ENCODE results near the gene HERC6. TPM values are rescaled to one million over a fixed set of nuclear protein-coding genes. Genes with fewer than 3 reads are reported as not detected.
A peak's percentile ranks its signal among the peaks of the same experiment; 100 is the strongest.
"Not testable (repeated sequence)": the region's sequence is repeated elsewhere in the genome, so short reads cannot be mapped to it uniquely, and the experiment has no call there.

Gene HERC6
- total RNA-seq, 1 experiment from 2014 or later = 1.2 TPM

DNA sequence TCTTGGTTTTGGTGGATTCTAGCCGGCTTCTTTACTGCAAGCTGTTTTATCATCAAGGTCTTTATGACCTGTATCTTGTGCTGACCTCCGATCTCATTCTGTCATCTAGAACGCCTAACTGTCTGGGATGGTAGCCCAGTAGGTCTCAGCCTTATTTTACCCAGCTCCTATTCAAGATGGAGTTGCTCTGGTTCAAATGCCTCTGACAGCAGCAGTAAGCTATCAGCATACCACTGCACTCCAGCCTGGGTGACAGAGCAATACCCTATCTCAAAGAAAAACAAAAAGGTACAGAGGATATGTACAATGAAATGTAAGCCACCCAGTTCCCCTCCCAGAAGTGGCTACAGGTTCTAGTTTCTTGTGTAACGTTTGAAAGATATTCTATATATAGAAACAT, 36.1 kb downstream of the HERC6 start:
- DNase-seq = no peak
- H3K9me3 ChIP-seq (replicated peaks) = no peaks in the 10 kb centered on the region
- no peaks in the 10 kb centered on the region for H3K27me3 ChIP-seq
- H3K36me3 ChIP-seq = no peaks in the 10 kb centered on the region
- no peak overlapping the region for H3K27ac ChIP-seq
- H3K4me1 ChIP-seq = no peaks in the 10 kb centered on the region
- H3K4me3 ChIP-seq = no peak overlapping the region

- DNase-seq = no peak
- Histone ChIP-seq H3K27me3 (no peaks in the 10 kb centered on the region), H3K4me3 (no peak overlapping the region), H3K4me1 (no peaks in the 10 kb centered on the region), H3K9me3 (replicated peaks) (no peaks in the 10 kb centered on the region), H3K36me3 (no peaks in the 10 kb centered on the region), H3K27ac (no peak overlapping the region)
These were observed 37.3 kb downstream of the HERC6 start for GRCh38 chr4:88415982-88416381.

GRCh38 chr4:88418411-88418810, 39.8 kb downstream of the HERC6 start:
- no peak overlapping the region for H3K4me3 ChIP-seq
- no peaks in the 10 kb centered on the region for H3K36me3 ChIP-seq
- H3K9me3 ChIP-seq (replicated peaks) = no peaks in the 10 kb centered on the region
- peak in 1 of 2 experiments; percentile 16 for DNase-seq
- H3K4me1 ChIP-seq = no peaks in the 10 kb centered on the region
- H3K27me3 ChIP-seq = no peaks in the 10 kb centered on the region
- H3K27ac ChIP-seq = no peak overlapping the region

- H3K36me3 ChIP-seq = no peaks in the 10 kb centered on the region
- no peaks in the 10 kb centered on the region for H3K9me3 ChIP-seq (replicated peaks)
- DNase-seq = no peak
- H3K4me3 ChIP-seq = no peak overlapping the region
- no peaks in the 10 kb centered on the region for H3K4me1 ChIP-seq
- no peaks in the 10 kb centered on the region for H3K27me3 ChIP-seq
- H3K27ac ChIP-seq = no peak overlapping the region
These were observed 41.2 kb downstream of the HERC6 start for GRCh38 chr4:88419874-88420273.

DNA sequence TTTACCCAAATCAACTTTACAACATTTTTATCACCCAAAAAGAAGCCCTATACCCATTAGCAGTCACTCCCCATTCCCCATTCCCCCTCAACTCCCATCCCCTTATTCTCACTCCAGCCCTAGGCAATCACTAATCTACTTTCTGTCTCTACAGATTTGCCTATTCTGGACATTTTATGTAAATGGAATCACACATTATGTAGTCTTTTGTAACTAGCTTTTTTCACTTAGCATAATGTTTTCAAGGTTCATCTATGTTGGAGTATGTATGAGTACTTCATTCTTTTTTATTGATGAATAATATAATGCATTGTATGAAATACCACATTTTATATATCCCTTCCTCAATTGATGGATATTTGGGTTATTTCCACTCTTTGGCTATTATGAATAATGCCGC, 42.2 kb downstream of the HERC6 start:
- Histone ChIP-seq H3K4me1 (no peaks in the 10 kb centered on the region), H3K36me3 (no peaks in the 10 kb centered on the region), H3K27me3 (no peaks in the 10 kb centered on the region), H3K9me3 (replicated peaks) (no peaks in the 10 kb centered on the region), H3K4me3 (no peak overlapping the region), H3K27ac (no peak overlapping the region)
- DNase-seq = no peak

- DNase-seq = no peak
- H3K9me3 ChIP-seq (replicated peaks) = no peaks in the 10 kb centered on the region
- no peak overlapping the region for H3K4me3 ChIP-seq
- no peaks in the 10 kb centered on the region for H3K36me3 ChIP-seq
- no peaks in the 10 kb centered on the region for H3K27me3 ChIP-seq
- H3K4me1 ChIP-seq = no peaks in the 10 kb centered on the region
- no peak overlapping the region for H3K27ac ChIP-seq
These were observed 43.8 kb downstream of the HERC6 start for GRCh38 chr4:88422403-88422802.

DNA sequence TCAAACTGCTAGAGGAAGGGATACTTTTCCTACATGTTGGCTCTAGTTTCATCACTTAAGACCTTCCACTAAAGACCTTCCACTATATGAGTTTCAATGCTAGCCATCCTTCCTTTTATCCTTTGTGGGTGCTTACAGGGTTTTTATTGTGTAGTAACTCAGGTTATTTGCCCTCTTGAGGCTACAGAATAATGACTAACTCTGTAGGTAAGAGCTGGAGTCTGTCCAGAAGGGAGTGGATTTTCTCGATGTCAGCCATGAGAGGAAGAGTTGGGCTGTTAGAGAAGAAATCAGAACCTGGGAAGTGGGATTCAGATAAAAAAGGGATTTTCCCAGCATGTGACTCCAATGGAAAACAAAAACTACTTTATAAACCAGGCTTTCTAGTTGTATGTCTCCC, 50.7 kb downstream of the HERC6 start:
- DNase-seq = no peak
- Histone ChIP-seq H3K4me3 (no peak overlapping the region), H3K4me1 (no peaks in the 10 kb centered on the region), H3K27ac (no peak overlapping the region), H3K36me3 (no peaks in the 10 kb centered on the region), H3K27me3 (no peaks in the 10 kb centered on the region), H3K9me3 (replicated peaks) (no peaks in the 10 kb centered on the region)

DNA sequence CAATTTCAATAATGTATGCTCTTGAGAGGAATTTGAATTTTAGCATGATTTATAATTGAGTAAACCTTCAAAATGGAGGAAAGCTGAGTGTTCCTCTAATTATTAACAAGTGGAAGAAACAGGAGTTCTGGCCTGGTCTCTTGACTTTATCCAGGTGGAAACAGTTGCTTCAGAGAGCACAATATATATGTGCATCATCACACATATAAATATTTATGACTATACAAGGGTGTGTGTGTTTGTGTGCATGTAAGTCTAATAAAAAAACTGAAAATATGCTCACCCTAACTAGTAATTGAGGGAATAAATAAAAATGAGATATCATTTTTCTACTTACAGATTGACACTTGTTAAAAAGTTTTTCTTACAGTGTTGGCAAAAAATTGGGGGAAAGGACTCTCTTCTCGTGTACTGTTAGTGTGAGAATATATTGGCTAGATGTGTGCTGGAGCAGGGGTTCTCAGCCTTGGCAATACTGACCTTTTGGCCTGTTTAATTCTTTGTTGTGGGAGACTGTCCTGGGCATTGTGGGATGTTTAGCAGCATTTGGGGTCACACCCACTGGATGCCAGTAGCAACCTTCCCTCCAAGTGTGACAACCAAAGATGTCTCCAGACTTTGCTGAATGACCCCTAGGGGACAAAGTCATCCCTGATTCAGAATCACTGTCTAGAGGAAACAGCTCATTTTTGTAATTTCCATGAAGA, 57.5 kb downstream of the HERC6 start:
- Histone ChIP-seq H3K27me3 (no peaks in the 10 kb centered on the region), H3K9me3 (replicated peaks) (no peaks in the 10 kb centered on the region), H3K4me1 (no peaks in the 10 kb centered on the region), H3K27ac (no peak overlapping the region), H3K36me3 (no peaks in the 10 kb centered on the region), H3K4me3 (no peak overlapping the region)
- no peak for DNase-seq

GRCh38 chr4:88437873-88438272, 59.2 kb downstream of the HERC6 start:
- not testable (repeated sequence) for H3K4me1 ChIP-seq; H3K27me3 ChIP-seq; DNase-seq; H3K36me3 ChIP-seq; H3K27ac ChIP-seq; H3K4me3 ChIP-seq; H3K9me3 ChIP-seq (replicated peaks)

- H3K27ac ChIP-seq = no peak overlapping the region
- H3K9me3 ChIP-seq (replicated peaks) = no peaks in the 10 kb centered on the region
- H3K36me3 ChIP-seq = no peaks in the 10 kb centered on the region
- H3K4me1 ChIP-seq = no peaks in the 10 kb centered on the region
- no peak overlapping the region for H3K4me3 ChIP-seq
- no peaks in the 10 kb centered on the region for H3K27me3 ChIP-seq
- DNase-seq = peak in 1 of 2 experiments; percentile 28
These were observed 60.6 kb downstream of the HERC6 start for GRCh38 chr4:88439161-88439760.

- Histone ChIP-seq H3K4me3 (no peak overlapping the region), H3K36me3 (no peaks in the 10 kb centered on the region), H3K4me1 (no peaks in the 10 kb centered on the region), H3K27me3 (no peaks in the 10 kb centered on the region), H3K27ac (no peak overlapping the region), H3K9me3 (replicated peaks) (no peaks in the 10 kb centered on the region)
- no peak for DNase-seq
These were observed 61.5 kb downstream of the HERC6 start for GRCh38 chr4:88440146-88440545.

- H3K4me3 ChIP-seq = no peak overlapping the region
- no peak for DNase-seq
- no peaks in the 10 kb centered on the region for H3K27me3 ChIP-seq
- H3K27ac ChIP-seq = no peak overlapping the region
- no peaks in the 10 kb centered on the region for H3K36me3 ChIP-seq
- H3K4me1 ChIP-seq = no peaks in the 10 kb centered on the region
- H3K9me3 ChIP-seq (replicated peaks) = no peaks in the 10 kb centered on the region
These were observed 63.0 kb downstream of the HERC6 start for GRCh38 chr4:88441696-88442095.

GRCh38 chr4:88442689-88443191, 64.1 kb downstream of the HERC6 start:
- DNase-seq = peak; percentile 70 to 80
- no peaks in the 10 kb centered on the region for H3K27me3 ChIP-seq
- no peaks in the 10 kb centered on the region for H3K36me3 ChIP-seq
- H3K27ac ChIP-seq = no peak overlapping the region
- H3K4me1 ChIP-seq = no peaks in the 10 kb centered on the region
- no peaks in the 10 kb centered on the region for H3K9me3 ChIP-seq (replicated peaks)
- no peak overlapping the region for H3K4me3 ChIP-seq

- no peak for DNase-seq
- Histone ChIP-seq H3K9me3 (replicated peaks) (no peaks in the 10 kb centered on the region), H3K27me3 (no peaks in the 10 kb centered on the region), H3K4me1 (no peaks in the 10 kb centered on the region), H3K27ac (no peak overlapping the region), H3K36me3 (no peaks in the 10 kb centered on the region), H3K4me3 (no peak overlapping the region)
These were observed 64.8 kb downstream of the HERC6 start for GRCh38 chr4:88443486-88443885.

- no peaks in the 10 kb centered on the region for H3K27me3 ChIP-seq
- no peaks in the 10 kb centered on the region for H3K4me1 ChIP-seq
- H3K9me3 ChIP-seq (replicated peaks) = no peaks in the 10 kb centered on the region
- no peak overlapping the region for H3K27ac ChIP-seq
- H3K36me3 ChIP-seq = no peaks in the 10 kb centered on the region
- DNase-seq = no peak
- no peak overlapping the region for H3K4me3 ChIP-seq
These were observed 66.6 kb downstream of the HERC6 start for GRCh38 chr4:88445252-88445651.

GRCh38 chr4:88446124-88446523, 67.5 kb downstream of the HERC6 start:
- H3K9me3 ChIP-seq (replicated peaks) = no peaks in the 10 kb centered on the region
- H3K27me3 ChIP-seq = no peaks in the 10 kb centered on the region
- DNase-seq = no peak
- H3K4me1 ChIP-seq = no peaks in the 10 kb centered on the region
- no peak overlapping the region for H3K27ac ChIP-seq
- no peak overlapping the region for H3K4me3 ChIP-seq
- H3K36me3 ChIP-seq = no peaks in the 10 kb centered on the region

Measured in SJCRH30 (cell line).